CD14-positive monocyte (primary cell): ENCODE data around the gene THSD4. TPM values are rescaled to one million over a fixed set of nuclear protein-coding genes. Genes with fewer than 3 reads are reported as not detected.

Source experiments
- DNase-seq, 3 donors: peaks; one replicate each; pipeline ENCODE4 v3.0.0-alpha.2; 2011 to 2022
- H2AFZ ChIP-seq: 2 replicates; pipeline ENCODE4 v1.6.0; 2012; ENCODE audit warnings: mild to moderate bottlenecking, low read depth, low read length, inconsistent platforms; ENCODE audit not compliant: insufficient read depth, poor library complexity, severe bottlenecking
- H3K27ac ChIP-seq, 2 donors: 1 replicate in 1 of 2; 2 replicates in 1 of 2; pipeline ENCODE4 v1.5.1; 2012 to 2013; ENCODE audit warnings: low read length in 2 of 2, control low read depth in 1 of 2, inconsistent platforms in 1 of 2, low read depth in 1 of 2, mild to moderate bottlenecking in 1 of 2
- H3K27me3 ChIP-seq, 2 donors: one replicate each; pipeline versions ENCODE4 v1.6.0 to v1.6.1; 2011 to 2013; ENCODE audit warnings: low read length in 2 of 2; ENCODE audit not compliant: control insufficient read depth in 2 of 2, insufficient read depth in 2 of 2
- H3K36me3 ChIP-seq, 2 donors: replicated peaks in 1 of 2; 1 replicate in 1 of 2; 2 replicates in 1 of 2; pipeline versions ENCODE4 v1.5.1 to v1.6.1; 2012 to 2013; ENCODE audit warnings: low read length in 2 of 2, control low read depth in 1 of 2, inconsistent platforms in 1 of 2, mild to moderate bottlenecking in 1 of 2; ENCODE audit not compliant: insufficient read depth in 2 of 2, control insufficient read depth in 1 of 2
- H3K4me1 ChIP-seq, 2 donors: 1 replicate in 1 of 2; 2 replicates in 1 of 2; pipeline versions ENCODE4 v1.5.1 to v1.6.1; 2012 to 2013; ENCODE audit warnings: low read length in 2 of 2, control low read depth in 1 of 2, inconsistent platforms in 1 of 2, mild to moderate bottlenecking in 1 of 2, moderate library complexity in 1 of 2; ENCODE audit not compliant: insufficient read depth in 2 of 2, control insufficient read depth in 1 of 2
- H3K4me2 ChIP-seq: replicated peaks from 2 replicates; pipeline ENCODE3; 2012; ENCODE audit warnings: low read length, moderate library complexity, mild to moderate bottlenecking; ENCODE audit not compliant: poor library complexity, severe bottlenecking; ENCODE audit errors: extremely low read depth
- H3K4me3 ChIP-seq, 3 experiments: fragments of 200-600 bp in 1 of 3; sonication (generic) in 1 of 3; replicated peaks in 1 of 3; 1 replicate in 2 of 3; 2 replicates in 1 of 3; pipeline ENCODE4 v1.5.1; 2011 to 2013; ENCODE audit warnings: low read length in 3 of 3, mild to moderate bottlenecking in 3 of 3, control low read depth in 2 of 3, low read depth in 2 of 3, inconsistent platforms in 1 of 3, moderate library complexity in 1 of 3
- H3K79me2 ChIP-seq: 2 replicates; pipeline ENCODE4 v1.6.0; 2012; ENCODE audit warnings: mild to moderate bottlenecking, control low read depth, inconsistent platforms, low read length, moderate library complexity; ENCODE audit not compliant: insufficient read depth
- H3K9ac ChIP-seq: 2 replicates; pipeline ENCODE4 v1.6.0; 2017; ENCODE audit warnings: low read length, mild to moderate bottlenecking; ENCODE audit not compliant: insufficient read depth, poor library complexity, severe bottlenecking
- H3K9me3 ChIP-seq, 2 donors: replicated peaks in 1 of 2; 1 replicate in 1 of 2; 2 replicates in 1 of 2; pipeline versions ENCODE4 v1.5.1 to v1.6.1; 2012 to 2013; ENCODE audit warnings: low read length in 2 of 2, control low read depth in 1 of 2; ENCODE audit not compliant: control insufficient read depth in 1 of 2, insufficient read depth in 1 of 2
- H4K20me1 ChIP-seq: 2 replicates; pipeline ENCODE4 v1.6.0; 2012; ENCODE audit warnings: mild to moderate bottlenecking, low read length, control low read depth, moderate library complexity; ENCODE audit not compliant: insufficient read depth
- H3K27ac Mint-ChIP-seq, 7 donors: one replicate each; pipeline ENCODE4 v1.8.0; 2020; ENCODE audit warnings: mild to moderate bottlenecking in 7 of 7, mixed read lengths in 7 of 7, moderate library complexity in 6 of 7, inconsistent platforms in 2 of 7
- H3K27me3 Mint-ChIP-seq, 3 donors: one replicate each; pipeline ENCODE4 v1.8.0; 2021 to 2022; ENCODE audit warnings: low read depth in 3 of 3, mild to moderate bottlenecking in 3 of 3, mixed read lengths in 3 of 3, moderate library complexity in 3 of 3, inconsistent platforms in 1 of 3
- H3K36me3 Mint-ChIP-seq, 2 donors: one replicate each; pipeline ENCODE4 v1.8.0; 2020; ENCODE audit warnings: mixed read lengths in 2 of 2, inconsistent platforms in 1 of 2, mild to moderate bottlenecking in 1 of 2
- H3K4me1 Mint-ChIP-seq: one replicate; pipeline ENCODE4 v1.8.0; 2020; ENCODE audit warnings: mild to moderate bottlenecking, mixed read lengths
- H3K4me3 Mint-ChIP-seq, 2 donors: one replicate each; pipeline ENCODE4 v1.8.0; 2020; ENCODE audit warnings: mild to moderate bottlenecking in 2 of 2, mixed read lengths in 2 of 2, moderate library complexity in 1 of 2
- H3K9me3 Mint-ChIP-seq, 7 donors: one replicate each; pipeline ENCODE4 v1.8.0; 2020 to 2022; ENCODE audit warnings: mixed read lengths in 7 of 7, mild to moderate bottlenecking in 6 of 7, moderate library complexity in 6 of 7, inconsistent platforms in 2 of 7
- CTCF ChIP-seq: fragments of 200-600 bp; IDR thresholded peaks from one replicate; pipeline ENCODE4 v1.8.0; 2022; ENCODE audit warnings: antibody characterized with exemption, mild to moderate bottlenecking
- WGBS: methylation state at CpG from one replicate; pipeline ENCODE4 v1.1.5; 2013; ENCODE audit warnings: missing lambda C conversion rate; ENCODE audit not compliant: insufficient coverage; 5-methylcytosine and 5-hydroxymethylcytosine counted together
- intact Hi-C, 2 donors: fragments of 100-400 bp; cut with micrococcal nuclease; formaldehyde crosslinking; loops; one replicate each; pipeline versions ENCODE4 v1.15.0 to v1.15.1; 2023
- polyA plus RNA-seq, 3 donors: library from polyadenylated mRNA; depleted of rRNA in 1 of 3; unstranded in 2 of 3; stranded (reverse) in 1 of 3; fragments of 300-500 nt in 2 of 3; fragments of >200 nt in 1 of 3; fragmentation: Illumina TruSeq in 2 of 3; gene quantifications; 1 replicate in 2 of 3; 2 replicates in 1 of 3; pipeline ENCODE4 v1.2.3, GENCODE V29; 2012 to 2021

THSD4 gene
- polyA plus RNA-seq, 3 donors = not detected

DNA sequence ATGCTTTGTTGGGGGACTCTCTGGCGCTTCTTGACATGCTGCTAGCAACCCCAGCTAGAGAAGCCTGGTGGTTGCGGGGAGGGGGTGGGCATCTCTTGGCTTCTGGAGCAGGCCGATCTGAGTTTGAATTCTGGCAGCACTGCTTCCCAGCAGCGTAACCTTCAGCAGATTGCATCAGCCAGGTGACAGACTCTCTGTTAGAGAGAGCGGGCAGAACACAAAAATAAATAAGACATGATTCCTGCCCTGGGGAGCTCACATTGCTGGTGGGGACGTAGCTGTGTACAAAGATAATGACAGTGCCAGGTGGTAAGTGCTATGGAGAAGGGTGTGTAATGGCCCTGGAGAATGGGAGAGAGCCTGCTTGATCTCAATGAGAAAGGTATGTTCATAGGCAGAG lies 87.4 kb downstream of the THSD4 start:
- no peaks in the 10 kb centered on the region for H3K79me2 ChIP-seq
- no peak overlapping the region for H3K4me3 Mint-ChIP-seq
- peaks cover 0 to 1% (median 0%) of the 10 kb centered on the region in 3 donors for H3K27me3 Mint-ChIP-seq
- H3K4me2 ChIP-seq = no peak overlapping the region
- H3K27ac ChIP-seq = no peak overlapping the region
- WGBS = 88% methylated on average over 6 of the region's 6 CpGs
- H3K27ac Mint-ChIP-seq = no peak overlapping the region
- H3K4me3 ChIP-seq = no peak overlapping the region
- H3K9ac ChIP-seq = no peak overlapping the region
- no peaks in the 10 kb centered on the region for H3K36me3 Mint-ChIP-seq
- H3K4me1 Mint-ChIP-seq = no peaks in the 10 kb centered on the region
- H4K20me1 ChIP-seq = no peaks in the 10 kb centered on the region
- intact Hi-C loops = no loop called here
- H3K27me3 ChIP-seq = no peaks in the 10 kb centered on the region
- DNase-seq = no peak
- H3K9me3 Mint-ChIP-seq = peaks cover 0 to 2% (median 1%) of the 10 kb centered on the region in 7 donors
- no peak for TF ChIP-seq CTCF
- H3K4me1 ChIP-seq = no peaks in the 10 kb centered on the region
- H3K9me3 ChIP-seq = no peaks in the 10 kb centered on the region
- H2AFZ ChIP-seq = no peak overlapping the region
- H3K36me3 ChIP-seq = no peaks in the 10 kb centered on the region

DNA sequence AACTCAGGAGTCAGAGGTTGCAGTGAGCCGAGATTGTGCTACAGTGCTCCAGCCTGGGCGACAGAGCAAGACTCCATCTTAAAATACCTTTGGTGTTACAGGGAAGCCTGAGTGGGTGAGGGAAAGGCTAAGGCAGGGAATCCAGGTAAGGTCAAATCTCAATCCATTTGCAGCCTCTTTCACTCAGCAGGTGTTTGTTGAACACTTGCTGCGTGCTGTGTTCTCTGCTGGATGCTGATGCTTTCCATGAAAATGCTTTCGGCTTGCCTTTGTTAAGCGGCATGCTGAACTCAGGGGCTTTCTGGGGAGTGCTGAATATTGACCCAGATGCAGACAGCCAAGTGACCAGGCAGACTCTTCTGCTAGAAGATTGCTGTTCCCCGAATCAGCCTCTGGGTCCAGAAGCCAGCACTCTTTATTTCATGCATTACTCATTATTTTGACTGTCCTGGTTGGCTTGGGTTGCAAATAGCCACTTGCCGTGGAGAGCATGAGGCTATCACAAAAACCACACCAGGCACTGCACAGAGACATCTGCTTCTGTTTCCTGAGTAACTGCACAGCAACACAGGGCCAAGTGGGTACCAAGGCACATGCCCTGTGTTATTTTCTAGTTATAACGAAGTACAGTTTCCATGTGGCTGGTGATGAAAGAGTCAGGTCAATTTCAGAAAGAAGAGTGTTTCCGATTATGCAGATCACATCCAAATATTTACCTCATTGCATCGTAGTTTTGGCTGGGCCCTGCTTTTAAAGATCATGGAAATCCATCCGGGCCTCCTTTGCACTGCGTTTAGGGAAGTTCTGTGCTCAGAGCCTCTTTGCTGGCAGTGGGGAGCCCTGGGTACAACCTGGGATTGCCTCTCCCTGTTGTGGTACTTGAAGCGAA lies 88.6 kb downstream of the THSD4 start:
- Histone ChIP-seq H3K79me2 (no peaks in the 10 kb centered on the region), H3K4me3 (no peak overlapping the region), H2AFZ (no peak overlapping the region), H3K4me2 (no peak overlapping the region), H3K9ac (no peak overlapping the region), H3K9me3 (no peaks in the 10 kb centered on the region), H4K20me1 (no peaks in the 10 kb centered on the region), H3K27me3 (no peaks in the 10 kb centered on the region), H3K4me1 (no peaks in the 10 kb centered on the region), H3K27ac (no peak overlapping the region), H3K36me3 (no peaks in the 10 kb centered on the region)
- intact Hi-C loops = no loop called here
- DNase-seq = no peak
- Mint-ChIP-seq H3K27me3 (peaks cover 0 to 1% (median 0%) of the 10 kb centered on the region in 3 donors), H3K36me3 (no peaks in the 10 kb centered on the region), H3K9me3 (peaks cover 0 to 2% (median 0%) of the 10 kb centered on the region in 7 donors), H3K27ac (no peak overlapping the region), H3K4me1 (no peaks in the 10 kb centered on the region), H3K4me3 (no peak overlapping the region)
- no peak for TF ChIP-seq CTCF
- 77% methylated on average over 9 of the region's 13 CpGs for WGBS
